ENCODE data around the gene PCDHB7.
"Not testable (repeated sequence)": the region's sequence is repeated elsewhere in the genome, so short reads cannot be mapped to it uniquely, and the experiment has no call there.

PCDHB7 gene

DNA sequence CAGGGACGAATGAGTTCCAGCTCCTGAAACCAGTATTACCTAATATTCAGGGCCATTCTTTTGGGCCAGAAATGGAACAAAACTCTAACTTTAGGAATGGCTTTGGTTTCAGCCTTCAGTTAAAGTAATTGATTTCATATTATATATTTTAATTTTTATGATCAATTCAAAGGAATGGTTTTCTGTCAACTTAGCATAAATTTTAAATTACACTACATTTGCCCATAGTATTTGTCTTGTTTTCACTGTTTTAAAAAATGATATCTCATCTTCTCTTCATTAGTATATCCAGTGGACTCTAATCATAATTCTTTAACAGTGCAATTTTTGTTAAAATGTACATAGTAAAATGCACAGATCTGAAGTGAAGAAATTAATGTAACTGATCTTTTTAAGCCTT lies 7.9 kb downstream of the PCDHB7 start:
- ATAC-seq = no peak

- ATAC-seq = no peak
These were observed 9.8 kb downstream of the PCDHB7 start, which contains the start of gene PCDHB16 for GRCh38 chr5:141182248-141182647. PCDHB16 (plus strand) TSS chr5:141182387; CDS start chr5:141182560, 173 bp downstream.

DNA sequence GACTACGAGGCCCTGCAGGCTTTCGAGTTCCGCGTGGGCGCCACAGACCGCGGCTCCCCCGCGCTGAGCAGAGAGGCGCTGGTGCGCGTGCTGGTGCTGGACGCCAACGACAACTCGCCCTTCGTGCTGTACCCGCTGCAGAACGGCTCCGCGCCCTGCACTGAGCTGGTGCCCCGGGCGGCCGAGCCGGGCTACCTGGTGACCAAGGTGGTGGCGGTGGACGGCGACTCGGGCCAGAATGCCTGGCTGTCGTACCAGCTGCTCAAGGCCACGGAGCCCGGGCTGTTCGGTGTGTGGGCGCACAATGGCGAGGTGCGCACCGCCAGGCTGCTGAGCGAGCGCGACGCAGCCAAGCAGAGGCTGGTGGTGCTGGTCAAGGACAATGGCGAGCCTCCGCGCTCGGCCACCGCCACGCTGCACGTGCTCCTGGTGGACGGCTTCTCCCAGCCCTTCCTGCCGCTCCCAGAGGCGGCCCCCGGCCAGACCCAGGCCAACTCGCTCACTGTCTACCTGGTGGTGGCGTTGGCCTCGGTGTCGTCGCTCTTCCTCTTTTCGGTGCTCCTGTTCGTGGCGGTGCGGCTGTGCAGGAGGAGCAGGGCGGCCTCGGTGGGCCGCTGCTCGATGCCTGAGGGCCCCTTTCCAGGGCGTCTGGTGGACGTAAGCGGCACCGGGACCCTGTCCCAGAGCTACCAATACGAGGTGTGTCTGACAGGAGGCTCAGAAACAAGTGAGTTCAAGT lies 11.8 kb downstream of the PCDHB7 start:
- ATAC-seq = not testable (repeated sequence)

- no peak for ATAC-seq
These were observed 14.6 kb downstream of the PCDHB7 start, which contains the start of gene PCDHB9 for GRCh38 chr5:141186897-141187512. PCDHB9 (plus strand) TSS chr5:141187161; CDS start chr5:141187319, 158 bp downstream.

DNA sequence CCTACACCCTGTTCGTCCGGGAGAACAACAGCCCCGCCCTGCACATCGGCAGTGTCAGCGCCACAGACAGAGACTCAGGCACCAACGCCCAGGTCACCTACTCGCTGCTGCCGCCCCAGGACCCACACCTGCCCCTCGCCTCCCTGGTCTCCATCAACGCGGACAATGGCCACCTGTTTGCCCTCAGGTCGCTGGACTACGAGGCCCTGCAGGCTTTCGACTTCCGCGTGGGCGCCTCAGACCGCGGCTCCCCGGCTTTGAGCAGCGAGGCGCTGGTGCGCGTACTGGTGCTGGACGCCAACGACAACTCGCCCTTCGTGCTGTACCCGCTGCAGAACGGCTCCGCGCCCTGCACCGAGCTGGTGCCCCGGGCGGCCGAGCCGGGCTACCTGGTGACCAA lies 16.2 kb downstream of the PCDHB7 start:
- not testable (repeated sequence) for ATAC-seq

DNA sequence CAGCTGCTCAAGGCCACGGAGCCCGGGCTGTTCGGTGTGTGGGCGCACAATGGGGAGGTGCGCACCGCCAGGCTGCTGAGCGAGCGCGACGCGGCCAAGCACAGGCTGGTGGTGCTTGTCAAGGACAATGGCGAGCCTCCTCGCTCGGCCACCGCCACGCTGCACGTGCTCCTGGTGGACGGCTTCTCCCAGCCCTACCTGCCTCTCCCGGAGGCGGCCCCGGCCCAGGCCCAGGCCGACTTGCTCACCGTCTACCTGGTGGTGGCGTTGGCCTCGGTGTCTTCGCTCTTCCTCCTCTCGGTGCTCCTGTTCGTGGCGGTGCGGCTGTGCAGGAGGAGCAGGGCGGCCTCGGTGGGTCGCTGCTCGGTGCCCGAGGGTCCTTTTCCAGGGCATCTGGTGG lies 16.7 kb downstream of the PCDHB7 start:
- not testable (repeated sequence) for ATAC-seq

DNA sequence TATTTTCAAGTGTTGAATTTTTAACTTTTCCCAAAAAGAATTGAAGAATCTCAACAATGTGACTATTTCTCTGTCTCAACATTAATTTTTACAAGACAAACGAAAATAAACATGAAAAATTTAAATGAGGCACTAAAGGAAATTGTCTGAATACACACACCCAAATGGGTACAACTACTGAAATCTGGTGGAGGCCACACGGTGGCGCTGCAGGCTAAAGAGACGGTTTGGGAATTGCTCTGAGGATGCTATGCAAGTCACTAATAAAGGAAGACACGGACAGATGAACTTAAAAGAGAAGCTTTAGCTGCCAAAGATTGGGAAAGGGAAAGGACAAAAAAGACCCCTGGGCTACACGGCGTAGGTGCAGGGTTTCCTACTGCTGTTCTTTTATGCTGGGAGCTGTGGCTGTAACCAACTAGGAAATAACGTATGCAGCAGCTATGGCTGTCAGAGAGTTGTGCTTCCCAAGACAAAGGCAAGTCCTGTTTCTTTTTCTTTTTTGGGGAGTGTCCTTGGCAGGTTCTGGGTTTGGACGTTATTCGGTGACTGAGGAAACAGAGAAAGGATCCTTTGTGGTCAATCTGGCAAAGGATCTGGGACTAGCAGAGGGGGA lies 19.8 kb downstream of the PCDHB7 start, which contains the start of gene PCDHB10:
Gene PCDHB10 (plus strand): TSS at position 244 of the 616 bp plus-strand sequence. CDS start 200 bp downstream, at position 444.
- ATAC-seq = no peak

DNA sequence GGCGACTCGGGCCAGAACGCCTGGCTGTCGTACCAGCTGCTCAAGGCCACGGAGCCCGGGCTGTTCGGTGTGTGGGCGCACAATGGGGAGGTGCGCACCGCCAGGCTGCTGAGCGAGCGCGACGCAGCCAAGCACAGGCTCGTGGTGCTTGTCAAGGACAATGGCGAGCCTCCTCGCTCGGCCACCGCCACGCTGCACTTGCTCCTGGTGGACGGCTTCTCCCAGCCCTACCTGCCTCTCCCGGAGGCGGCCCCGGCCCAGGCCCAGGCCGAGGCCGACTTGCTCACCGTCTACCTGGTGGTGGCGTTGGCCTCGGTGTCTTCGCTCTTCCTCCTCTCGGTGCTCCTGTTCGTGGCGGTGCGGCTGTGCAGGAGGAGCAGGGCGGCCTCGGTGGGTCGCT lies 21.9 kb downstream of the PCDHB7 start:
- not testable (repeated sequence) for ATAC-seq

DNA sequence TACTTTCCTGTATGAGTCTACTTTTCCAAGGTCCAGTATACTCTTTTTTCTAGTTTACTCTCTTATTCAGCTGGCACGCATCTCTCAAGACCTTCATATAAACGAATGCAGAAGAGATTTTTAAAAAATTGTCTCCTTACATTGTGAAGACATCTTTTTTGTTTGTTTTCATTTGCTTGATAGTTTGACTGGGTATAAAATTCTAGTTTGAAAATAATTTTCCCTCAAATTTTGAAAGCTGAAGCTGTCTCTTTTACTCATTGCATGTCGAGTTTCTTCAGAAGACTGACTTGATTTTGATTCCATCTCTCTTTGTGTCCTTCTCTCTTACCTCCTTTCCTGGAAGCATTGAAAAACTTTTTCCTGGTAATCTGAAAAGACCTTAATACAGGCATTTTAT lies 23.9 kb downstream of the PCDHB7 start:
- ATAC-seq = no peak

GRCh38 chr5:141199359-141200235 lies 27.2 kb downstream of the PCDHB7 start, which contains the start of gene PCDHB11:
PCDHB11 (plus strand) TSS chr5:141199627; CDS start chr5:141199775, 148 bp downstream.
- ATAC-seq = no peak

- ATAC-seq = not testable (repeated sequence)
These were observed 28.7 kb downstream of the PCDHB7 start for GRCh38 chr5:141201126-141201525.

- ATAC-seq = not testable (repeated sequence)
These were observed 29.2 kb downstream of the PCDHB7 start for GRCh38 chr5:141201646-141202045.

DNA sequence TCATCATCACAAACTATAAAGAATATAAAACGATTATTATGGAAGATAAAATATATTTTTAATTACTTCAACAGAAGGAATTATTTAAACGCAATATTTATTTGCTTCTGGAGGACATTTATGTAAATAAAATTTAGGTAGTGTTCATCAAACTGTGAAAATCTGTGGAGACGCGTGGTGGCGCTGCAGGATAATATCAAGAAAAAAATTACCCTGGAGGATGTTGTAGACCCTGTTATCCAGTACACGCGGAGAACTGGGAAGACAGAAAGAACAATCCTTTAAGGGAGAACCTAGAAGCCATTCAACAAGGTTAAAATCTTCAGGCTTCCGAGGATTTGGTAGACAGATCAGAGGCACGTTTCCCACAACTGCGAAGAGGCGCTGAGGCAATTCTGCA lies 36.0 kb downstream of the PCDHB7 start, which contains the start of gene PCDHB12:
Gene PCDHB12 (plus strand): TSS at position 242 of the 400 bp plus-strand sequence. CDS start 189 bp downstream, outside the sequence.
- no peak for ATAC-seq

DNA sequence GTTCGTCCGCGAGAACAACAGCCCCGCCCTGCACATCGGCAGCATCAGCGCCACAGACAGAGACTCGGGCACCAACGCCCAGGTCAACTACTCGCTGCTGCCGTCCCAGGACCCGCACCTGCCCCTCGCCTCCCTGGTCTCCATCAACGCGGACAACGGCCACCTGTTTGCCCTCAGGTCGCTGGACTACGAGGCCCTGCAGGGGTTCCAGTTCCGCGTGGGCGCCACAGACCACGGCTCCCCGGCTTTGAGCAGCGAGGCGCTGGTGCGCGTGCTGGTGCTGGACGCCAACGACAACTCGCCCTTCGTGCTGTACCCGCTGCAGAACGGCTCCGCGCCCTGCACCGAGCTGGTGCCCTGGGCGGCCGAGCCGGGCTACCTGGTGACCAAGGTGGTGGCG lies 37.8 kb downstream of the PCDHB7 start:
- not testable (repeated sequence) for ATAC-seq

GRCh38 chr5:141210849-141211248 lies 38.4 kb downstream of the PCDHB7 start:
- not testable (repeated sequence) for ATAC-seq

DNA sequence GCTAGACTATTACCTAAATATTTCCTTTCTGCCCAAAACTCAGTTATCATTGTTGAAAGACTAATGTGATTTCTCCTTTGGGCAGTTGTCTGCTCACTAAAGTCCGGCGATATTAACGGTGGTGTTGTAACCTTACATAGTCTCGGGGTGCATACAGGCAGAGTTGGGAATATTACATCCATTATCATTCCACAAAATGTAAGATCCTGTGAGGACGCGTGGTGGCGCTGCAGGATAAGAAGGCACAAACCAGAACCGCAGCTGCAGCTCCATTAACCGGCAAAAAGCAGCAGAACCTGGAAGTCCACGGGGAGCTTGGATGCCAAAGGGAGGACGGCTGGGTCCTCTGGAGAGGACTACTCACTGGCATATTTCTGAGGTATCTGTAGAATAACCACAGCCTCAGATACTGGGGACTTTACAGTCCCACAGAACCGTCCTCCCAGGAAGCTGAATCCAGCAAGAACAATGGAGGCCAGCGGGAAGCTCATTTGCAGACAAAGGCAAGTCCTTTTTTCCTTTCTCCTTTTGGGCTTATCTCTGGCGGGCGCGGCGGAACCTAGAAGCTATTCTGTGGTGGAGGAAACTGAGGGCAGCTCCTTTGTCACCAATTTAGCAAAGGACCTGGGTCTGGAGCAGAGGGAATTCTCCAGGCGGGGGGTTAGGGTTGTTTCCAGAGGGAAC lies 41.4 kb downstream of the PCDHB7 start, which contains the start of gene PCDHB13:
Gene PCDHB13 (plus strand): TSS at position 264 of the 684 bp plus-strand sequence. CDS start 205 bp downstream, at position 469.
- ATAC-seq = not testable (repeated sequence)

GRCh38 chr5:141214583-141214982 lies 42.1 kb downstream of the PCDHB7 start:
- not testable (repeated sequence) for ATAC-seq

- not testable (repeated sequence) for ATAC-seq
These were observed 43.1 kb downstream of the PCDHB7 start for GRCh38 chr5:141215504-141215903.

GRCh38 chr5:141216035-141216434 lies 43.6 kb downstream of the PCDHB7 start:
- ATAC-seq = not testable (repeated sequence)

- ATAC-seq = no peak
These were observed 50.8 kb downstream of the PCDHB7 start, which contains the start of gene PCDHB14 for GRCh38 chr5:141223112-141223783. PCDHB14 (plus strand) TSS chr5:141223343; CDS start chr5:141223506, 163 bp downstream.

All from activated CD4-positive, CD25-positive, alpha-beta regulatory T cell treated with anti-CD3 and anti-CD28 coated beads, Interleukin-2, amount 50 U/mL, for 24 hours (primary cell).